SH-SY5Y (cell line): ENCODE results near the gene SHB.

Experiments
- GATA2 ChIP-seq: IDR thresholded peaks from 2 replicates; pipeline ENCODE4 v1.6.1; 2011; ENCODE audit warnings: mild to moderate bottlenecking, low read depth, low read length
- GATA3 ChIP-seq: IDR thresholded peaks from 2 replicates; pipeline ENCODE4 v1.6.1; 2011; ENCODE audit warnings: low read depth, mild to moderate bottlenecking, low read length, moderate library complexity

DNA sequence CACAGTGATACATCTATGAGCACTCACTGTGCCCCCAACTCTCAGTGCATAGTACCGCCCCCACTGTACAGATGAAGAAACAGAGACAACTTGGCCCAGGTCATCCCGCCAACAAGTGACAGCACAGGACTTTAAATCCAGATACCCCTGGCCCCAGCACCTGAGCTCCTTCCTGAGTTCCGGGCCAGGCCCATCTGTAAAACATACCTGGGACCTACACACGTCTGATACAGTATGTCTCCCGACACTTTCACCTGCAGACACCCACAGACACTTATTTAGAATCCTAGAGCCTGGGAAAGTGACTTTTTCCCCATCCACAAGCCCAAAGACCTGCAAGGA is 104.3 kb downstream of the SHB start:
- TF ChIP-seq GATA3 (no peak), GATA2 (no peak)
